H9 (cell line): ENCODE data around the gene ANKS3. TPM values are rescaled to one million over a fixed set of nuclear protein-coding genes. Genes with fewer than 3 reads are reported as not detected.

Experiments used
- DNase-seq: peaks from one replicate; pipeline ENCODE4 v3.0.0-alpha.2; 2017
- H2AFZ ChIP-seq: one replicate; pipeline ENCODE4 v1.6.1; 2013; ENCODE audit warnings: mild to moderate bottlenecking, low read length, control low read depth, moderate library complexity
- H2AK5ac ChIP-seq: 2 replicates; pipeline ENCODE4 v1.6.1; 2013; ENCODE audit warnings: low read length, control low read depth, mixed read lengths; ENCODE audit not compliant: insufficient read length
- H2BK120ac ChIP-seq: one replicate; pipeline ENCODE4 v1.6.1; 2013; ENCODE audit warnings: low read depth, mild to moderate bottlenecking, low read length, control low read depth, inconsistent platforms; ENCODE audit not compliant: poor library complexity, severe bottlenecking
- H2BK12ac ChIP-seq: 2 replicates; pipeline ENCODE4 v1.6.1; 2013; ENCODE audit warnings: low read length, control low read depth, mixed read lengths, low read depth; ENCODE audit not compliant: insufficient read length
- H2BK15ac ChIP-seq: 2 replicates; pipeline ENCODE4 v1.6.1; 2013; ENCODE audit warnings: low read depth, low read length, control low read depth
- H2BK20ac ChIP-seq: one replicate; pipeline ENCODE4 v1.6.1; 2013; ENCODE audit warnings: low read depth, mild to moderate bottlenecking, low read length, control low read depth, inconsistent platforms; ENCODE audit not compliant: poor library complexity, severe bottlenecking
- H2BK5ac ChIP-seq: 2 replicates; pipeline ENCODE4 v1.6.1; 2013; ENCODE audit warnings: low read length, control low read depth, mixed read lengths; ENCODE audit not compliant: insufficient read length
- H3K14ac ChIP-seq: 2 replicates; pipeline ENCODE4 v1.6.1; 2013; ENCODE audit warnings: low read length, control low read depth; ENCODE audit not compliant: insufficient read depth
- H3K18ac ChIP-seq: 2 replicates; pipeline ENCODE4 v1.6.1; 2013; ENCODE audit warnings: low read depth, mild to moderate bottlenecking, mixed read lengths, low read length, control low read depth; ENCODE audit not compliant: insufficient read length
- H3K23ac ChIP-seq: 2 replicates; pipeline ENCODE4 v1.6.1; 2013; ENCODE audit warnings: low read length, control low read depth, mixed read lengths, low read depth; ENCODE audit not compliant: insufficient read length
- H3K23me2 ChIP-seq: 2 replicates; pipeline ENCODE4 v1.6.1; 2013; ENCODE audit warnings: low read depth, mild to moderate bottlenecking, mixed read lengths, low read length, control low read depth; ENCODE audit not compliant: insufficient read length, poor library complexity, severe bottlenecking
- H3K27ac ChIP-seq: 2 replicates; pipeline ENCODE4 v1.5.1; 2013; ENCODE audit warnings: low read length, control low read depth, mixed read lengths, low read depth; ENCODE audit not compliant: insufficient read length
- H3K27me3 ChIP-seq: 2 replicates; pipeline ENCODE4 v1.6.1; 2013; ENCODE audit warnings: low read length, control low read depth, inconsistent platforms; ENCODE audit not compliant: insufficient read depth
- H3K4ac ChIP-seq: 2 replicates; pipeline ENCODE4 v1.6.1; 2013; ENCODE audit warnings: low read depth, mild to moderate bottlenecking, control low read depth, inconsistent platforms, low read length, moderate library complexity
- H3K4me1 ChIP-seq: 2 replicates; pipeline ENCODE4 v1.6.1; 2013; ENCODE audit warnings: low read length, control low read depth, inconsistent platforms; ENCODE audit not compliant: insufficient read depth
- H3K4me2 ChIP-seq: 2 replicates; pipeline ENCODE4 v1.6.1; 2013; ENCODE audit warnings: low read length, control low read depth, mixed read lengths; ENCODE audit not compliant: insufficient read length, insufficient read depth
- H3K56ac ChIP-seq: 2 replicates; pipeline ENCODE4 v1.6.1; 2013; ENCODE audit warnings: low read depth, mild to moderate bottlenecking, mixed read lengths, low read length, control low read depth; ENCODE audit not compliant: insufficient read length
- H3K79me1 ChIP-seq: 2 replicates; pipeline ENCODE4 v1.6.1; 2013; ENCODE audit warnings: low read depth, mild to moderate bottlenecking, moderate library complexity, low read length, control low read depth, inconsistent platforms; ENCODE audit not compliant: insufficient read depth, poor library complexity, severe bottlenecking
- H3K79me2 ChIP-seq: 2 replicates; pipeline ENCODE4 v1.6.1; 2013; ENCODE audit warnings: low read length, control low read depth, inconsistent platforms; ENCODE audit not compliant: insufficient read depth
- H3K9ac ChIP-seq: 2 replicates; pipeline ENCODE4 v1.6.1; 2013; ENCODE audit warnings: low read length, control low read depth, mixed read lengths; ENCODE audit not compliant: insufficient read length; ENCODE audit errors: extremely low read depth
- H3K9me3 ChIP-seq: one replicate; pipeline ENCODE4 v1.6.1; 2013; ENCODE audit warnings: low read depth, low read length, inconsistent platforms; ENCODE audit not compliant: control insufficient read depth
- H3T11ph ChIP-seq: one replicate; pipeline ENCODE4 v1.6.1; 2013; ENCODE audit warnings: mild to moderate bottlenecking, low read length, control low read depth, inconsistent platforms
- H4K20me1 ChIP-seq: one replicate; pipeline ENCODE4 v1.6.1; 2013; ENCODE audit not compliant: control insufficient read depth, insufficient read length, insufficient read depth
- H4K5ac ChIP-seq: 2 replicates; pipeline ENCODE4 v1.6.1; 2013; ENCODE audit warnings: low read depth, mild to moderate bottlenecking, mixed read lengths, low read length, control low read depth; ENCODE audit not compliant: insufficient read length
- H4K8ac ChIP-seq: replicated peaks from 2 replicates; pipeline ENCODE4 v1.6.1; 2013; ENCODE audit warnings: low read length, control low read depth, mixed read lengths, low read depth; ENCODE audit not compliant: insufficient read length
- H4K91ac ChIP-seq: 2 replicates; pipeline ENCODE4 v1.6.1; 2013; ENCODE audit warnings: low read depth, mild to moderate bottlenecking, moderate library complexity, mixed read lengths, low read length, control low read depth; ENCODE audit not compliant: insufficient read length
- H3K27ac Mint-ChIP-seq, 3 experiments: 2 replicates in 2 of 3; 3 replicates in 1 of 3; pipeline ENCODE4 v1.8.0; 2020 to 2021; ENCODE audit warnings: mixed read lengths in 3 of 3, mild to moderate bottlenecking in 1 of 3, moderate library complexity in 1 of 3
- H3K27me3 Mint-ChIP-seq: 2 replicates; pipeline ENCODE4 v1.8.0; 2021; ENCODE audit warnings: low read depth, mild to moderate bottlenecking, moderate library complexity, mixed read lengths
- H3K36me3 Mint-ChIP-seq, 3 experiments: 2 replicates in 2 of 3; 3 replicates in 1 of 3; pipeline ENCODE4 v1.8.0; 2020 to 2021; ENCODE audit warnings: low read depth in 3 of 3, mixed read lengths in 3 of 3; ENCODE audit not compliant: insufficient read depth in 1 of 3
- H3K4me1 Mint-ChIP-seq, 2 experiments: 2 replicates each; pipeline ENCODE4 v1.8.0; 2020; ENCODE audit warnings: mixed read lengths in 2 of 2
- H3K4me3 Mint-ChIP-seq, 2 experiments: 2 replicates in 1 of 2; 3 replicates in 1 of 2; pipeline ENCODE4 v1.8.0; 2020 to 2021; ENCODE audit warnings: mild to moderate bottlenecking in 2 of 2, mixed read lengths in 2 of 2, moderate library complexity in 1 of 2
- H3K9me3 Mint-ChIP-seq, 2 experiments: 2 replicates in 1 of 2; 3 replicates in 1 of 2; pipeline ENCODE4 v1.8.0; 2020; ENCODE audit warnings: mild to moderate bottlenecking in 2 of 2, mixed read lengths in 2 of 2, moderate library complexity in 1 of 2
- WGBS: extraction: QIAGEN DNeasy Blood & Tissue Kit; methylation state at CpG from one replicate; pipeline ENCODE4 v1.1.7; 2013; ENCODE audit warnings: missing lambda C conversion rate, low lambda C conversion rate, mixed read lengths; ENCODE audit not compliant: insufficient read length; ENCODE audit errors: extremely low coverage; 5-methylcytosine and 5-hydroxymethylcytosine counted together
- total RNA-seq: library from RNA; stranded (reverse); gene quantifications from 2 replicates; pipeline ENCODE4 v1.2.1, GENCODE V29; 2021
- TF ChIP-seq, protein P1 (sequence below): fragments of 200-600 bp; sonication (generic); conservative IDR thresholded peaks from 3 replicates; pipeline ENCODE4 v1.8.0; 2021; ENCODE audit warnings: antibody characterized with exemption, mild to moderate bottlenecking

Gene ANKS3
- total RNA-seq, 1 experiment from 2014 or later: 32.0 TPM

GRCh38 chr16:4734730-4735535 lies 862 bp upstream of the ANKS3 start:
- Histone ChIP-seq H3K14ac (no peak overlapping the region), H4K5ac (no peak overlapping the region), H3T11ph (no peak overlapping the region), H3K56ac (no peak overlapping the region), H4K20me1 (no peaks in the 10 kb centered on the region), H4K8ac (no peak overlapping the region), H3K9me3 (no peaks in the 10 kb centered on the region), H2BK120ac (no peak overlapping the region), H3K79me1 (peaks cover 3% of the 10 kb centered on the region), H3K4me2 (peak overlapping the region; percentile 94), H2BK20ac (no peak overlapping the region), H3K18ac (peak overlapping the region; percentile 10), H3K23ac (no peak overlapping the region), H2BK5ac (no peak overlapping the region), H3K27me3 (no peaks in the 10 kb centered on the region), H3K27ac (no peak overlapping the region), H3K79me2 (peaks cover 4% of the 10 kb centered on the region; the same call in 1 of the 2 replicates), H2BK15ac (no peak overlapping the region), H3K4me1 (no peaks in the 10 kb centered on the region), H2AK5ac (no peak overlapping the region), H3K4ac (no peak overlapping the region), H2AFZ (peak overlapping the region; percentile 59), H3K9ac (peak overlapping the region; percentile 44), H2BK12ac (no peak overlapping the region), H3K23me2 (peaks cover 9% of the 10 kb centered on the region), H4K91ac (no peak overlapping the region)
- Mint-ChIP-seq H3K27ac (peak overlapping the region; percentile 96 to 97 (median 96)), H3K4me1 (peaks cover 8 to 12% of the 10 kb centered on the region in 2 experiments), H3K36me3 (peaks cover 0 to 9% (median 8%) of the 10 kb centered on the region in 3 experiments; a peak in 5 of 7 replicates), H3K9me3 (no peaks in the 10 kb centered on the region; a peak in 1 of 5 replicates), H3K27me3 (peaks cover 4% of the 10 kb centered on the region), H3K4me3 (peak overlapping the region; percentile 92 to 97)
- no CpG with 5 or more reads among the region's 38 CpGs for WGBS
- DNase-seq: peak; percentile 91
- TF ChIP-seq, protein P1, sequence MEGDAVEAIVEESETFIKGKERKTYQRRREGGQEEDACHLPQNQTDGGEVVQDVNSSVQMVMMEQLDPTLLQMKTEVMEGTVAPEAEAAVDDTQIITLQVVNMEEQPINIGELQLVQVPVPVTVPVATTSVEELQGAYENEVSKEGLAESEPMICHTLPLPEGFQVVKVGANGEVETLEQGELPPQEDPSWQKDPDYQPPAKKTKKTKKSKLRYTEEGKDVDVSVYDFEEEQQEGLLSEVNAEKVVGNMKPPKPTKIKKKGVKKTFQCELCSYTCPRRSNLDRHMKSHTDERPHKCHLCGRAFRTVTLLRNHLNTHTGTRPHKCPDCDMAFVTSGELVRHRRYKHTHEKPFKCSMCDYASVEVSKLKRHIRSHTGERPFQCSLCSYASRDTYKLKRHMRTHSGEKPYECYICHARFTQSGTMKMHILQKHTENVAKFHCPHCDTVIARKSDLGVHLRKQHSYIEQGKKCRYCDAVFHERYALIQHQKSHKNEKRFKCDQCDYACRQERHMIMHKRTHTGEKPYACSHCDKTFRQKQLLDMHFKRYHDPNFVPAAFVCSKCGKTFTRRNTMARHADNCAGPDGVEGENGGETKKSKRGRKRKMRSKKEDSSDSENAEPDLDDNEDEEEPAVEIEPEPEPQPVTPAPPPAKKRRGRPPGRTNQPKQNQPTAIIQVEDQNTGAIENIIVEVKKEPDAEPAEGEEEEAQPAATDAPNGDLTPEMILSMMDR: no peak
